Measurements from ENCODE around the gene GULP1.

GULP1 gene

DNA sequence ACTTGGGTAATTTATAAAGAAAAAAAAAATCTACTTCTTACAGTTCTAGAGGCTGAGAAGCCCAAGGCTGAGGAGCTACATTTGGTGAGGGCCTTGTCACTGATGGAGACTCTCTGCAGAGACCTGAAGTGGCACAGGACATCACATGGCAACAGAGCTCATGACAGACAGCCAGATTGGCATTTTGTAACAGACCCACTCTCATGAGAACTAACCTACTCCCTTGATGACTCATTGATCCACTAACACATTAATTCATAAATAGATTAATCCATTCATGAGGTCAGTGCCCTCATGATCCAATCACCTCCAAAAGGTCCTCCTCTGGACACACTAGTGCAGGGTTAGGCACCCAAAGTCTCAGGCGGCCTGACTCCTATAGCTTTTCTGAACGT lies 318.4 kb downstream of the GULP1 start:
- DNase-seq: no peak

GRCh38 chr2:188610827-188611226 lies 319.2 kb downstream of the GULP1 start:
- no peak for DNase-seq

GRCh38 chr2:188619146-188619545 lies 327.5 kb downstream of the GULP1 start:
- DNase-seq: no peak

DNA sequence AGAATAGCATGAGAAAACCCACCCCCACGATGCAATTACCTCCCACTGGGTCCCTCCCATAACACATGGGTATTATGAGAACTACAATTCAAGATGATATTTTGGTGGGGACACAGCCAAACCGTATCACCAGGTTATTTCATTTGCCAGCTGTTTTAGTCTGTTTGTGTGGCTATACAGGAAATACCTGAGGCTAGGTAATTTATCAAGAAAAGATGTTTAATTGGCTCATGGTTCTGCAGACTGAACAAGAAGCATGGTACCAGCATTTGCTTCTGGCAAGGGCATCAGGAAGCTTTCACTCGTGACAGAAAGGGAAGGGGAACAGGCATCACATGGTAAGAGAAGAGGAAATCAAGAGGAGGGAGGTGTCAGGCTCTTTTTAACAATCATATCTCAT lies 329.2 kb downstream of the GULP1 start:
- no peak for DNase-seq

DNA sequence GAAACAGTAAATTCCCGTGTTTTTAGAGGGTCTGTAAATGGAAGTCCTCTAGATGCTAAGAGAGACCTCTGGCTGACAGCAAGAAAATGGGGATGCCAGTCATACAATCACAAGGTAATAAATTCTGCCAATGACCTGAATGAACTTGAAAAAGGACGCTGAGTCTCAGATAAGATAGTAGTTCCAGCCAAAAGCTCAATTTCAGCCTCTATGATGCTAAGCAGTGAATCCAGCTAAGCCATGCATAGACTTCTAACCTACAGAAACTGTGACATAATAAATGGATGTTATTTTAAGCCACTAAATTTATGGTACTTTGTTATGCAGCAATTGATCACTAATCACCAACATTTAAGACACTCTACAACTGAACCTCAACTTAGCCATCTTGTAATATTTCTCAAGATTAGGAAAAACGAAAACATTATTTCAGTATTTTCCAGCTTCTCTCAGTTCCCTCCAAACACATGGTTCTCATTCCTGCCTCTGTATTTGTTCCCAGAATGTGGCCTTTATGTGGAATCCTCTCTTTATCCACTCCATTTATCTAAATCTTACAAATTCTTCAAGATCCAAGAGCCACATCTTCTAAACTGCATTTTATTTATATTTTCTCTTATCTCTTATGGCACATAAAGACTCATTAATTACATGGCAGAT lies 331.1 kb downstream of the GULP1 start:
- DNase-seq: no peak

DNA sequence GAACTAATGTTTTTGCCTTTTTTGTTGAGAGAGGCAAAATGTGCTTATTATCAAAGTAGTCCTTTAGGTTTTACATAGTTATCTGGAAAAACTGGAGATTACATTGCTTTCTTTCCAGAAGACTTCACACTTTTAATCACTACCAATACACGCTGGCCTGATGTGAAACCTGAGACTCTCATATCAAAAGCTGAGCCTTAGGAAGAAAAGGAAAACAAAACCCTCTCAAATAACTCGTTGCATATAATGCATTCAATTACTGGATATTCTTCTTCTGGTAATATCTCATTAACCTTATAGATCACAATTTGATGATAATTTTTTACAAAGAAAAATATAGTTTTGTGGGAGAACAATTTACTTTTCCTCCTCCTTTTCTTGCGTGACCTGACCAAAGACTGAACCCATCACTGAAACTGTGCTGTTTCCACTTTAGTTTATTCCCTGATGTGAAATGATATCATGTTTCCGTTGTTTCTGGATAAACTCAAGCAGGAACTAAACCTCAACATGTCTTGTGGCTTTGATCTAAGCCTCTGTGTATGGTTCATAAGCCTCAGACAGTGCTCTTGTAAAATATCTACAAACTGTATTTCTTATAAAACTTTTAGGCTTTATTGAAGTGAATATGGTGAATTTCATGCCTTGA lies 332.4 kb downstream of the GULP1 start:
- DNase-seq: no peak

GRCh38 chr2:188627471-188627870 lies 335.8 kb downstream of the GULP1 start:
- DNase-seq: no peak

GRCh38 chr2:188628989-188629752 lies 337.5 kb downstream of the GULP1 start:
- no peak for DNase-seq

- no peak for DNase-seq
Observed at GRCh38 chr2:188629753-188630527, 338.3 kb downstream of the GULP1 start.

- DNase-seq: no peak
Observed at GRCh38 chr2:188631037-188631809, 339.5 kb downstream of the GULP1 start.

GRCh38 chr2:188634656-188635055 lies 343.0 kb downstream of the GULP1 start:
- DNase-seq: no peak
